HG03521 (cell line): ENCODE measurements around the gene FIBCD1.
"Not testable (repeated sequence)": the region's sequence is repeated elsewhere in the genome, so short reads cannot be mapped to it uniquely, and the experiment has no call there.

Source experiments
- ATAC-seq: cut with Tn5 transposase; IDR thresholded peaks from one replicate; pipeline ENCODE4 v1.9.1; 2021; ENCODE audit warnings: mild to moderate bottlenecking, moderate library complexity; ENCODE audit not compliant: unreplicated experiment

The FIBCD1 gene

DNA sequence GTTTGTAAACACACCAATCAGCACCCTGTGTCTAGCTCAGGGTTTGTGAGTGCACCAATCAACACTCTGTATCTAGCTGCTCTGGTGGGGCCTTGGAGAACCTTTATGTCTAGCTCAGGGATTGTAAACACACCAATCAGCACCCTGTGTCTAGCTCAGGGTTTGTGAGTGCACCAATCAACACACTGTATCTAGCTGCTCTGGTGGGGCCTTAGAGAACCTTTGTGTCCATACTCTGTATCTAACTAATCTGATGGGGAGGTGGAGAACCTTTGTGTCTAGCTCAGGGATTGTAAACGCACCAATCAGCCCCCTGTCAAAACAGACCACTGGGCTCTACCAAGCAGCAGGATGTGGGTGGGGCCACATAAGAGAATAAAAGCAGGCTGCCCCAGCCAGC, 28.4 kb downstream of the FIBCD1 start:
- ATAC-seq: not testable (repeated sequence)

DNA sequence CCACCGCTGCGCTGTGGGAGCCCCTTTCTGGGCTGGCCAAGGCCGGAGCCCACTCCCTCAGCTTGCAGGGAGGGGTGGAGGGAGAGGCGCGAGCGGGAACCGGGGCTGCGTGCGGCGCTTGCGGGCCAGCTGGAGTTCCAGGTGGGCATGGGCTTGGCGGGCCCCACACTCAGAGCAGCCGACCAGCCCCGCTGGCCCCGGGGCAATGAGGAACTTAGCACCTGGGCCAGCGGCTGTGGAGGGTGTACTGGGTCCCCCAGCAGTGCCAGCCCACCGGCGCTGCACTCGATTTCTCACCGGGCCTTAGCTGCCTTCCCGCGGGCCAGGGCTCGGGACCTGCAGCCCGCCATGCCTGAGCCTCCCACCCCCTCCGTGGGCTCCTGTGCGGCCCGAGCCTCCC, 29.0 kb downstream of the FIBCD1 start:
- not testable (repeated sequence) for ATAC-seq

DNA sequence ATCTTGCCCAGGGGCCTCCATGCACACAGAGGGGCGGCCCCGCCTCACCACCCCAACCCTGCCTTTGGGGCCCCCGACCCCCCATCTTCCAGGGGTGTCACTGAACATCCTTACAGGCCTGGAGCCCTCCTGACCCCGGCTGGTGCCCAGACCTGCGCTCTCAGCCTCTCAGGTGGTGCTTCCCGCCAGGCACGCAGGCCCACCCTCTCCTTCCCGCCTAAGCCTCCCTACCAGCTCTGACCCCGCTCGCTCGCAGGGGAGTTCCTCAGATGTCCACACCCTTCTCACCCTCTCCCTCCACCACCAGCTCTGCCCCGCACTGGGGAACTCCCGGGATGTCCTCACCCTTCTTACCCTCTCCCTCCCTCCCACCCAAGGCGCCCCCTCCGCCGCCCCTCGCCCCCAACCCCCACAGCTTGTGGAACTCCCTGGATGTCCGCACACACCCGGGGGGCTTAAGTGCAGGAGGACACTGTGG, 30.1 kb downstream of the FIBCD1 start:
- no peak for ATAC-seq

DNA sequence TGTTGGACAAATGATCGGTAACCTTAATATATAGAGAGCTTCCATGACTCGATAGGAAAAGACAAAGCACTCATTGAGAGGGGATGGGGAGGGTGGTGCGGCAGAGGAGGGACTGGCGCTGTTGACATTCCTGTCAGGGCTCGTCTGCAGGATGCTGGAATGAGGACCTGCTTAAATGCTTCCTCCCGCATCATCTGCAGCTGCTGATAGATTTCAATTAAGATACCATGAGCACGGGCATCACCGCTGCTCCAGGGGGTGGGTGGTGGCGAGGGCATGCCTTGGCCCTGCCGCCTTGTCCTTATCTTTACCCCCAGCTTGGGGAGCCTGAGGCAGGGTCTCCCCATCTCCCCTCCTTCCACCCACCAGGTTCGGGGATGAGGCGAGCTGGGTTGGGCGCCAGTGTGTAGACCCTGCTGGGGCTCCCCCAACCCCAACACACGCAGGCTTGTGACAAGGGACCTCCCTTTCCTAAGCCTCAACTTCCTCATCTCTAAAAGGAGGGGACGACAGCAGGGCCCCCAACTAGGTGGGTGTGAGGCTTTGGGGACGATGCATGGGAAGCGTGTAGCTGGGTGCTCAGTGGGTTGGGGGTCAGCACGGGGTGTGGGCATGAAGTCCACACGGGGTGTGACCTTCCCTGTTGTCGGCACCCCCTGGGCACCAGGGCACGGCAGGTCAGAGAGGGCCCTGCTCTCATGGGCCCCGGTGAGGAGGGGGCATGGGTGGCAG, 30.7 kb downstream of the FIBCD1 start:
- ATAC-seq: no peak

DNA sequence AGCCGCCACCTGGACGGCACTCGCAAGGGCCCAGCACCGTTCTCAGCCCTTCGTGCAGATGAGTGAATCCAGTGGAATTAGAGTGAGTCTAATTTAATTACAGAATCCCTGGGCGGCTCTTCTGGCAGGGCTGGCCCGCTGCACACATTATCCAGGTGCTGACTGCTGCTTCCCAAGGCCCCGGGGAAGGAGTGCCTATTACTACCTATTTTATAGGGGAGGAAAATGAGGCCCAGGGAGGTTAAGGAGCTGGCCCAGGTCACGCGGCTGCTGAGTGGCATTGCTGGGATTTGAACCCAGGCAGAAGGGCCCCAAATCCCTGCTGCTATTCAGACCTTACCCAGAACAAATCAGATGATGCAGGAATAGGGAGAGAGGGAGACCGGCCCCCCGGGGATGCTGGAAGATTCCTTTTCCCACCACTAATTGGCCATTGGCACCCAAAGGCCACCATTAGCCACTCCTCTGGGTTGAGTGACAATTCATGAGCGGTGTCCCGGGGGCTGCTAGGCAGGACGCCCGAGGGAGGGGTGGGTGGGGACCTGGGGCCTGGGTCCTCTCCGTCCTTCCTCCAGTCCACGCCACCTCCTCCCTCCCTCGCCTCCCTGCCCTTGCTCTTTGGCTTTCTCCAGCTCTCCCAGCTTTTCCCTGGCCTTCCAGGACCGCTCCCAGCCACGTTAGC, 32.2 kb downstream of the FIBCD1 start:
- ATAC-seq: no peak

DNA sequence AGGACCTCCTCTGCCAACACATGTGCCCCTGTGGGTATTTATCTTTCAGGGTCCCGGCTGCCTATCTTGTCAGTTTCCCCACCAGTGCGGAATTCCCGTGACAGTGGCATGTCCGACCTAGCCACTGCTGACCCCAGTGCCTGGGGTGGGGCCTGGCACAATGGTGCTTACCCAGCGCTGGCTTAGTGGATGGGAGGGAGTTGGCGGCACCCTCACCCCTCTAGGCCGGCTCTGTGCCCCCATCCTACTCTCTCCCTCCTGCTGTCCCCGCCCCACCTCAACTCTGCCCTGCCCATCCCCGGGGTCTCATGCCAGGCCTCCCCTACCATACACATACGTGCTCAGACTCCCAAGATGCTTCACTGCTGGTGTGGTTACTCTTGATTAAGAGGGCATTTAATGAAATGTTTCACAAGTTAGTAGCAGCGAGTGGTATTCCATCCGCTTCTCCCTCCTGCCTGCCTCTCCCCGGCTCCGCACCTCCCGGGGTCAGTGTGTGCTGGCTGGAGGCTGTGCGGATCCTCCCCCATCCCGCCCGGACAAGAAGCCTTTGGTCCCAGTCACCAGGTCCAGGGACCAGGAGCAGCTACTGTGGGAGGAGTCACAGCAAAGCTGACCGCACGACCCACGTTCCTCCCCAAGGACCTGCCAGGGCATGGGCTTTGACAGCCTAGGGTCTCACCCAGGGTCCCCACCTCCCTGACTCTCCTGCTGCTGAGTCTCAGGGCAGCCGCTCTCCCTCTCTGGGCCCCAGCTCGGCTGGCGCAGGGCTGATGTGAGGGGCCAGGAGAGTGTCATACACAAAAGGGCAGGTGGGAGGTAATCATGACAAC, 32.9 kb downstream of the FIBCD1 start:
- no peak for ATAC-seq

DNA sequence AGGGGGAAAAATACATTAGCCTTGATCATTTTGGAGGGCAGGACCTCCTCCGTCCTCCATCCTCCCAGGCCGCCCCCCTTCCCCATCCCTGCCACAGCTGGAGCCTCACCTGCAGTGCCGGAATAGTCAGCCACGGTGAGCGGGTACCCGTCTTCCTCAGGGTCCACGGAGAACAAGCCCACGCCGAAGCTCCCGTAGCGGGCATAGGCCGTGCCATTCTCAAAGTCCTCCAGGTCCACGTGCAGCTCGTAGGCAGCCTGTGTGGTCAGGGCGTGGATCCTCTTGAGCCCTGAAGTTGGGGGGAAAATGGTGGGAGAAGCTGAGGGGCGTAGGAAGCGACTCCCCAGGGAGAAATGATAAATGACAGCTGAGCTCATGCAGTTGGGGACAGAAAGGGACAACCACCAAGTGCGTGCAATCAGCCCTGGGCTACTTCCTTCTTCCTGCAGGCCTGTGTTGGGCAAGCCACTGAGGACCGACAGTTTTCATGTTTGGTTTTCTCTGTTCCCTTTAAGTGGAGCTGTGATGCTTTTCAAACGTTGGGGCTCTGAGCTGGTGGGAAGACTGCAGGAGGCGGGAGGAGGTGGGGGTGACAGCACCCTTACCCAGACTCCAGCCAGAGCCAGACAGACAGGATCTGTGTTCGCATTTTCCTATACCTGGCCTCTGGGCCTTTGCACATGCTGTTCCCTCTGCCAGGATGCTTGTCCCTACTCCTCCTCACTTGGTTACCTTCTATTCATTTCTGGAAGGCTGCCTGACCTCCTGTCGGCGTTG, 33.7 kb downstream of the FIBCD1 start:
- ATAC-seq: no peak

DNA sequence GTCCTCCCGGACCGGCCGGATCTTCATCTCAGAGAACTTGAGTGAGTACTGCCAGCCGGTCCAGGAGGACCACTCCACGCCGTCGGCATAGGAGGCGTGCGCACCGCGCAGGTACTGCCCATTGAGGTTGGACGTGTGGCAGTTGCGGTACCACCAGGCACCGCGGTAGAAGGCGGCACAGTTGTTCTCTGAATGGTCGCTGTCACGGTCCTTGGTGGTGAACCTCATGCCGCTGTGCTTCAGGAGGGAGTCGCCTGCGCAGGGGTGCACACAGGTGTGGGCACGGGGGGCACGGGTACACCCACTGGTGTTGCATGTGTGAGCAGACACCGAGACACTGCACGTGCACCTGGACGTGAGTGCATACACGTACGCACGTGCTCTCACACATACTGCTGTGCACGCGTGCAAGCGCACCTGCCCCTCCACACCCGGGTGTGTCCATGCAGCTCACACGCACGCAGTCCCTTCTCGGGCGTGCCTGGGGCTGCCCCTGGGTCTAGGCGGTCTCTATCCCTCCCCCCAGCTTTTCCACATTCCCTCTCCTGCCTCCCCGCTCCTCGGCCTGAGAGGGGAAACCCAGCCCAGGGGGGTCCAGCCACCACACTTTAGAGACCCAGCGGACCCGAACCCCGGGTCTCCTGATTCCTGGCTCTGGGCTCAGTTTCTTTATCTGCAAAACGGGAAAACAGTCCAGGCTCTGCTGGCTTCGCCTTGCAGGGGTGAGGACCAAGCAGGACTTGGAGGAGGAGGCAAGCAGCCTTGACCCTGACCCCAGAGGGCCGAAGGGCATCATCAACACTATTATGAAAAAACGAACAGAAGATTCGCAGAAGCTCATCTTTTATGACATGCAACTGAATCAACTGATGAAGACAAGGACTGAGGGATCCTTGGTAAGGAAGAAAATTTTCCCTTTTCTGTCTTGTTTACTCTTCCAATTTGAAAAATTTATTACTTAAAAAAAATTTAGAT, 34.7 kb downstream of the FIBCD1 start:
- no peak for ATAC-seq

DNA sequence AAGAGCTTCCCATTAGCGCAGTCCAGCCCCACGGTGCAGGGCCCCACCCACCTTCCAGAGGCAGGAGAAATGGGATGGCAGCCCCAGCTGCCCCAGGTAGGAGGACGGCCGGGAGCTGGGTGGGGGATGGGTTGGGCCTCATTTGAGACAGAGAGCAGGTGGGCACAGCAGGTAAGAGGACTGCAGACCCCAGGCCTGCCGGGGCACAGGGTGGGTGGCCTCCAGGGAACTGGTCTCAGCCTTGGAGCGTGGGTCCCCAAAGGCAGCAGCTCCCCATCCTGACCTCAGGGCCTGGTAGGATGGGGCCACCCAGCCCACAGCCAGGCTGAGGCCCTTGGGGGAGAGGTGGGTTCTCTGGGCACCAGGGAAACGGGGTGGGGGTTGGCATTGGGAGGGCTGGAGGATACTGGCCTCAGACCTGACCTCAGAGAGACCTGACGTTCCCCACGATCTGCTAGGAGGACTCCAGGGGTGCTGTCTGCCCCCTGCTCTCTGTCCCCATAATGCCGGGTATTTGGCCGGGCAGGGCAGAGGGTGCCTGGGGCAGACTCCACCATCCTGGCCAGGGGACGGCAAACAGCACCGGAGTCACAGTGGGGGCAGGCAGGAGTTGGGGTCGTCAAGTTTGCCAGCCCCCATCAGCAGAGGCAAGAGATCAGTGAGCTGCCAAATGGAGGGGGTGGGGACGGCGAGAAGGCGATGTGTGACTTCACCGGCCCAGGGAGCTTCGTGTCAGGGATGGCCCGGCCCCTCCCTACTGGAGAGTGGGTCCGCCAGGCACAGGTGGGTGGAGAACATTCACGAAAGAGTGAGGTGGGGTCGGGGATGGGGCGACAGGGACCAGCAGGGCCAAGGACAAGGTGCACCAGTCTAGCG, 35.6 kb downstream of the FIBCD1 start:
- no peak for ATAC-seq

DNA sequence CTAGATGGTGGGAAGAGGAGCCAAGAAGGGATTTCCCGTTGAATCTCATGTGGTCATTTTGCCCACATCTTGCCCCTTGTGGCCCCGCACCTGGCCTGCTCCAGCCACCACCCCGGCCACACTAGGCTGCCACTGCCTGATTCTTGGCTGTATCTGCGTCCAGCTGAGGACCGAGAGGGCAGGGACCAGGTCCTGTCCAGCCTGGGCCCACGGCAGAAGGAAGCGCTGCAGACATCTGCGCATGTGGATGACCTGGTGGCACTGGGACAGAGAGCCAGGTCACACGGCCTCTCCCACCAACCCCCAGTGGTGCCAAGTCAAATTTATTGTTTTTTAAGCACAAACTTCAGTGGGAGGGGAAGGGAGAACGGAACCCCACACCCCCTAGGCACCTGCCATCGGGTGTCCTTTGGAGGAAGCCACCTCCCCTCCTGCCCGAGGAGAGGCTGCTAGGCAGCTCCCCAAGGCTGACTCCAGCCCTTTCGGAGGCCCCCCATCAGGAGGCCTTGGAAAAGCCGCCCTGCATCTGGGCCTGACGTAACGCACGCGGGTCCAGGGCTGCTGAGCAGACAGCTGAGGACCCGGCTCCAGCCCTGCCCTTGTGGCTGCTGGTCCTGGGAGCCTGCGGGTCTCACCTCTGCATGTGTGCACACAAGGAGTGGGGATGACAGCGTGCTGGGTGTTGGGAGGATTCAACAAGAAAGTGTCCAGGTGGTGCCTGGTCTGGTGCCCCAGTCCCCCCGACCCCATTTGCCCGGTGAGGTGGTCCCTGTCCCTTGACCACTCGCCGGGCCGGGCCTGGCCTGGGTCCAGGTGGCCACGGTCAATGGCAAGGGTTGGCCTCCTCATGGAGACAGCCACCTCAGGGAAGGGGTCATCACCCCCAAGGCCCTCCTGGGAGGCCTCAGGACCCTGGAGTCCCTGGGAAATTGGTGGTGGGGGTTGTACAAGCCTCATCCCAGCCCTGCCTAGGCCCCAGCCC, 36.6 kb downstream of the FIBCD1 start:
- ATAC-seq: no peak

DNA sequence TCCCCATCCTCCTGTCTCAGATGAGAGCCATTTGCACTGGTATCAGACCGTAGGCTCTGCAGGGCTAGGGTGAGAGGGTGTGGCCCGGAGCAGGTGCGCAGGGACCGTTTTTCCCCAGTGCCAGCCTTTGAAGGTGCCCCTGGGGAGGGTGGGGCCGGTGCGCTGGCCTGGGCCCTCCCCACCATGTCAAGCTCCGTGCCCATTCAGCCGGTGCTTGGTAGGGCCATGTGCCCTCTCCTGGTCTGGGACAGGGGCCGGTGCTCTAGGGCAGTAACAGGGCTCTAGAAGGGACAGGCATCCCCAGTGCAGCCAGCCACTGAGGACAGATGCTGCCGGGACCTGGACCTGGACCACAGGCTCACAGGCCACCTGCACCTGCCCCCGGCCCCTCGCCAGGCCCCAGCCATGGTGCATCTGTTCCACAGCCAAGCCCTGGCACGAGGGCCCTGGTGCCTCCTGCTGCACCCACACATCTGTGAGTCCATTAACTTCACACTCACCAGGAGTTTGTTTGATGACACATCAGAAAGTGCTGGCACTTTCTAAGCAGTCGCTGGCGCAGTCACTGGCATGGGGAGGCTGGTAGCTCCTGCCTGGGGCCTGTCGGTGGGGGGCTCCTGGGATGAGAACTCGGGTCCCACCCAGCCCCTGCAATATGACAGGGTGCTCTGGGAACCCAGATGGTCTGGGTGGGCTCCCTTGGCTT, 37.4 kb downstream of the FIBCD1 start:
- ATAC-seq: no peak

GRCh38 chr9:130900701-130901497, 38.1 kb downstream of the FIBCD1 start:
- ATAC-seq: no peak

- ATAC-seq: no peak
These were observed 39.8 kb downstream of the FIBCD1 start for GRCh38 chr9:130899051-130899748.

DNA sequence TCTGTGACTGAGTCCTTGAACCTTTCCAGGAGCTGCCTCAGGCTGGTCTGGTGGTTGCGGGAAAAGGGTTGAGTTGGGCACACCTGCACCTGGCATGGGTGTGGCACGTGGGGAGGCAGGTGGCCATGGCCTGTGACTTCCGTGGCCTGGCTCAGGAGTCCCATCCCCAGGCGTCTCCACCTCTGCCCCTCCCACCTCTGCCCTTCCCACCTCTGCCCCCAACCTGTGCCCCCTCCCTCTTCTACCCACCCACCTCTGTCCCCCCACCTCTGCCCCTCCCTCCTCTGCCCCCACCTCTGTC, 40.5 kb downstream of the FIBCD1 start:
- no peak for ATAC-seq

DNA sequence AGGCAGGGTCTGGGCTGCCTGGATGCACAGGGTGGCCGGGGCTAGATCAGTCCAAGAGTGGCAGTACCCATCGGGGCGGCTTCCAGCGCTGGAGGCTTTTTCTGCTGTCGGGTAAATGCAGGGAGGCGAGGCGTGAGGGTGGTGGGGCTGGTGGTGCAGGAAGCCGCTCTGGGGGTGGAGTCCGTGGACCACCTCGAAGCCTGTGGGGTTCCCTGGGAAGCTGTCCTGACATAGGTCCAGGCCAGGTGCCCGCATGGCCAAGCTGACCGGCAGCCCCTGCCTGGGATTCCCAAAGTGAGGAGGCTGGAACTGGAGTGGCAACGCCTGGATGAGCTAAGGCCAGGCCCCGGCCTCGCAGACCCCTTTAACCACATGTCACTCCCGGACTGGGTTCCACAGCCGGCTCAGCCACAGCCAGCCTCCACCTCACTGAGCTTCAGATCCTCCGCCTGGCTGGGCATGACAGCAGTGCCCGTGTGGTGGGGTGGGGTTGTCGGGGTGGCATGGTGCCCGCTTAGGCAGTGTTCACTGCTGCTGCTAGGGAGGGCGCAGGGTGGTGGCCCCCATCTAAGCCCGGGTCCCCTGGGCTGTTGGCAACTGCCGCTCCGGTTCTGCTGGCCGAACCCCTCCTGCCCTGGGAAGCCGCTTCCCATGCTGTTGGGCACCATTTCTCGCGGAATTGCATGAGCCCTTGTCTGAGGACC, 41.0 kb downstream of the FIBCD1 start:
- ATAC-seq: no peak
